Measurements from ENCODE around the gene SYNDIG1. TPM values are rescaled to one million over a fixed set of nuclear protein-coding genes. Genes with fewer than 3 reads are reported as not detected.

SYNDIG1 gene
- total RNA-seq, 4 donors from 2014 or later = 5.1 to 15.9 (median 14.3) TPM

DNA sequence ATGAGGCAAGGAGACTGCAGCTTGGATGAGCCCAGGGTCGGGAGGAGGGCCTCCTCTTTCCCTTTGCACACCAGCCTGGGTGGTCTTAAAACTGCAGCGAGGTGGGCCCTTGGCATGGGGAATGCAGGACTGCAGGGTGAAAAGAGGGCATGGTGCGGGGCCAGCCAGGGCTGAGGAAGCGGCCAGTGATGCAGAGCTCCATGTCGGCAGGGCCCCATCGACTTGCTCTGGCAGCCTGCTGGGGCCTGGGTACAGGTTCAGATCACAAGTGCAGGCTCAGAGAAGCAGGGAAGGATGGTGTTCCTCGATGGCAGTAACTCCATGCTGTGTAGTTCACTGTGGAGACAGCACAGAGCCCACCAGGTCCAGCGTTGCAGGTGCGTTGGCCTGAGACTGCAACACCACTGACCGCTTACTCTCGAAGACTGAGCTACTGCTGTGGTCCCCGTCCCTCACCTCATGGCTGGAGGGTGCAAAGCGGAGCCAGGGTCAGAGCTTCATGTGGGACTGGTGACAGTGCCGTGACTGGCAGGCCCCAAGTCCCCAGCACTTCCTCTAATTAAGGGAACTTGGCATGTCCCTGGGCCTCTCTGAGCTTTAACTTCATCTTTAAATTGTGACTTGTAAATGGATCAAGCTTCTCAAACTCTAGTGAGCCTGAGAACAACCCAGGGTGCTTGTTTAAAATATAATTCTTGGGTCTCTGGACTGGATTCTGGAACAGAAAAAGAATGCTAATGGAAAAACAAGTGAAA lies 223.2 kb downstream of the SYNDIG1 start:
- Histone ChIP-seq H3K9me3 (peaks cover 0 to 4% (median 2%) of the 10 kb centered on the region in 4 donors), H3K36me3 (no peaks in the 10 kb centered on the region), H3K27me3 (no peaks in the 10 kb centered on the region), H3K4me3 (no peak overlapping the region), H3K4me1 (peaks cover 0 to 5% (median 0%) of the 10 kb centered on the region in 4 donors), H3K27ac (no peak overlapping the region)
- no peak for DNase-seq (ENCODE audit: low spot score in 2 of 2)
- TF ChIP-seq EP300 (IDR thresholded peaks at IDR 0.05) = no peak
- TF ChIP-seq POLR2A (IDR thresholded peaks at IDR 0.05) = no peak
- TF ChIP-seq, protein P1, sequence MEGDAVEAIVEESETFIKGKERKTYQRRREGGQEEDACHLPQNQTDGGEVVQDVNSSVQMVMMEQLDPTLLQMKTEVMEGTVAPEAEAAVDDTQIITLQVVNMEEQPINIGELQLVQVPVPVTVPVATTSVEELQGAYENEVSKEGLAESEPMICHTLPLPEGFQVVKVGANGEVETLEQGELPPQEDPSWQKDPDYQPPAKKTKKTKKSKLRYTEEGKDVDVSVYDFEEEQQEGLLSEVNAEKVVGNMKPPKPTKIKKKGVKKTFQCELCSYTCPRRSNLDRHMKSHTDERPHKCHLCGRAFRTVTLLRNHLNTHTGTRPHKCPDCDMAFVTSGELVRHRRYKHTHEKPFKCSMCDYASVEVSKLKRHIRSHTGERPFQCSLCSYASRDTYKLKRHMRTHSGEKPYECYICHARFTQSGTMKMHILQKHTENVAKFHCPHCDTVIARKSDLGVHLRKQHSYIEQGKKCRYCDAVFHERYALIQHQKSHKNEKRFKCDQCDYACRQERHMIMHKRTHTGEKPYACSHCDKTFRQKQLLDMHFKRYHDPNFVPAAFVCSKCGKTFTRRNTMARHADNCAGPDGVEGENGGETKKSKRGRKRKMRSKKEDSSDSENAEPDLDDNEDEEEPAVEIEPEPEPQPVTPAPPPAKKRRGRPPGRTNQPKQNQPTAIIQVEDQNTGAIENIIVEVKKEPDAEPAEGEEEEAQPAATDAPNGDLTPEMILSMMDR (IDR thresholded peaks at IDR 0.05) = no peak
- 73 to 88% methylated on average over 11 to 14 of the region's 14 CpGs for WGBS, 2 donors

DNA sequence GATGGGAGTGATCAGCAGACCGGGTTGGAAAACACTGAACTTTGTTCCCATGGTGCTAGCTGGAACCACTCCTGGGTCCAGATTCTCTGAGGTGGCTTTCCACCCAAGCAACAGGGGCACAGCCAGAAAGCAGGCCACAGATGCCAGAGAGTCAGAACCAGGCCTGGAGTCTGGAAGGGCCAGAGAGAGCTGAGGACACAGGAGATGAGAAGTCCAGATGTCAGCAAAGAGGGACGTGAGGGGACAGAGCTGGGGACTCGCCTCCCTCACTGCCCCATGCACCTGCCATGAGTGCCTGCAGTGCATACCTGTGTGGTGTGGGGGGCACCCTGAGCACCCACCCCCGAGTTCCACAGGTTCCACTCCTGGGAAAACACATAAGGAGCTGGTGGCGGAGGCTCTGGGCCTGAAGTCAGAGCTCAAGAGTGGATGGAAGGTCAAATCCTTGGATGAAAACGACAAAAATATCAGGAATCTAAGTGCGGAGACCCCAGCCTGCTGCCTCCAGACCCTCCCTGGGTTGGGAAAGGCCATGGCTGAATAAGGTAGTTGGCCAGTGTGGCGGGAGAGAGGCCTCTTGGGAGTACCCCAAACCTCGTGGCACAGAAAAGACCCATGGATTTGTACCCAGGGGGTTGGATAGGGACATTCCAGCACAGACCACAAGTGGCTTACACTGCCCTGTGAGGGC lies 224.2 kb downstream of the SYNDIG1 start:
- no peaks in the 10 kb centered on the region for H3K27me3 ChIP-seq
- H3K4me3 ChIP-seq = no peak overlapping the region
- WGBS, 2 donors = 90 to 92% methylated on average over 9 of the region's 9 CpGs
- H3K4me1 ChIP-seq = peaks cover 0 to 5% (median 0%) of the 10 kb centered on the region in 4 donors
- no peak for DNase-seq (ENCODE audit: low spot score in 2 of 2)
- no peak overlapping the region for H3K27ac ChIP-seq
- TF ChIP-seq, protein P1 (IDR thresholded peaks at IDR 0.05) = no peak
- TF ChIP-seq EP300 (IDR thresholded peaks at IDR 0.05) = no peak
- TF ChIP-seq POLR2A (IDR thresholded peaks at IDR 0.05) = no peak
- H3K36me3 ChIP-seq = no peaks in the 10 kb centered on the region
- H3K9me3 ChIP-seq = no peaks in the 10 kb centered on the region

GRCh38 chr20:24694157-24694726 lies 224.8 kb downstream of the SYNDIG1 start:
- TF ChIP-seq, protein P1 (IDR thresholded peaks at IDR 0.05) = no peak
- TF ChIP-seq EP300 (IDR thresholded peaks at IDR 0.05) = no peak
- no peak for TF ChIP-seq POLR2A (IDR thresholded peaks at IDR 0.05)
- Histone ChIP-seq H3K36me3 (no peaks in the 10 kb centered on the region), H3K4me3 (no peak overlapping the region), H3K27ac (no peak overlapping the region), H3K4me1 (peaks cover 0 to 5% (median 0%) of the 10 kb centered on the region in 4 donors), H3K9me3 (no peaks in the 10 kb centered on the region), H3K27me3 (no peaks in the 10 kb centered on the region)
- WGBS, 2 donors = 61 to 71% methylated on average over 10 to 12 of the region's 12 CpGs
- no peak for DNase-seq (ENCODE audit: low spot score in 2 of 2)

DNA sequence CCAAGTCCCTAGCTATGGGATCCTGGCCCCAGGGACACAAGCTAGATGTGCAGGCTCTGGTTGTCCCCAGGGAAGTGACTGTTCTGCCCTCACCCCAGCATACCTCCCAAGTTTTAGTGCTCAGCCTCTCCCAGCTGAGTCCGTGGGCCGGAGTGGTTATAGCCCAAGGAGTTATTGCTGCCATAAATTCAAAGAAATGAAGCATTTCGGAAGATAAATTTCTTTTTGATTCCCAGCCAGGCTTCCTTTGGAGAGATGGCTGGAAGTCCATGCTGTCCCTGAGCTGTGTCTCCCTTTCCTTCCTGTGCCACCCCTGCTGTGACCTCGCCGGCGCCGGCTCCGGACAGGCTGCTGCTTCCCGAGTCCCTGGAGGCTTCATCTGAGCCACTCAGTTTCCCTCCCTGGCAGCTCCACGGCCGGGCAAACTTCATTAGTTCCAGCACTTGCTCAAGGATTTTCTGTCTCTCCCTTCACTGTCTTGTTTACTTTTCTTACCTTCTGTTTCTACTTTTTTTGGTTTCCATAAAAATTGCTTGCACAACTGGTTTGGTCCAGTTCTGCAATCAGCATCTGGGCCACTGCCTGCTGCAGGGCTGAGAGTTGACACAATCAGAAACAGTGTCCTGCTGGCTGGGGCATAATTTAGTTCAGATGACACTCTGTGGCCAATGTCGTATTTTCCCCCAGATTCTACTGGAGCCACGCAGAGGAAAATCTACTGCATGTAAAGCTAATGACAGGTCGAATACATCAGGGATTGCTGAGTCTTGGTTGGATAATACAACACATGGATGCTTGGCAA lies 225.5 kb downstream of the SYNDIG1 start:
- 35 to 40% methylated on average over 14 of the region's 14 CpGs for WGBS, 2 donors
- DNase-seq (ENCODE audit: low spot score in 2 of 2) = no peak
- TF ChIP-seq, protein P1 (IDR thresholded peaks at IDR 0.05) = no peak
- no peak for TF ChIP-seq POLR2A (IDR thresholded peaks at IDR 0.05)
- TF ChIP-seq EP300 (IDR thresholded peaks at IDR 0.05) = no peak
- peaks cover 0 to 5% (median 0%) of the 10 kb centered on the region in 4 donors for H3K4me1 ChIP-seq
- H3K27me3 ChIP-seq = no peaks in the 10 kb centered on the region
- no peaks in the 10 kb centered on the region for H3K9me3 ChIP-seq
- no peaks in the 10 kb centered on the region for H3K36me3 ChIP-seq
- no peak overlapping the region for H3K4me3 ChIP-seq
- H3K27ac ChIP-seq = no peak overlapping the region

All from tibial nerve (tissue), 4 donors.